Measurements from ENCODE around the gene DAO. TPM values are rescaled to one million over a fixed set of nuclear protein-coding genes. Genes with fewer than 3 reads are reported as not detected.
A peak's percentile ranks its signal among the peaks of the same experiment; 100 is the strongest.

Gene DAO
- polyA plus RNA-seq, 1 of the 3 experiments (the other 2 are of a cell fraction) = not detected

DNA sequence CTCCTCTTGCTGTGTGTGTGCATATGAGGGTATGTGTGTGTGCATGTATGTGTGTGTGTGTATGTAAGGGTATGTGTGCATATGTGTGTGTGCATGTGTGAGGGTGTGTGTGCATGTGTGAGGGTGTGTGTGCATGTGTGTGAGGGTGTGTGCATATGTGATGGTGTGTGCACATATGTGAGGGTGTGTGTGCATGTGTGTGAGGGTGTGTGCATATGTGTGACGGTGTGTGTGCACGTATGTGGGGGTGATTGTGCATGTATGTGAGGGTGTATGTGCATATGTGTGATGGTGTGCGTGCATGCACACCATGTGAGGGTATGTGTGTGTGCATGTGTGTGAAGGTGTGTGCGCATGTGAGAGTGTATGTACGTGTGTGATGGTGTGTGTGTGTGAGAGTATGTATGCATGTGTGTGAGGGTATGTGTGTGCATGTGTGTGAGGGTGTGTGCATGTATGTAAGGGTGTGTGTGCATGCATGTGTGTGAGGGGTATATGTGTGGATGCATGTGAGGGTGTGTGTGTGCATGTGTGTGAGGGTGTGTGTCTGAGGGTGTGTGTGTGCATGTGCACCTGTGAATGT lies 15.4 kb downstream of the DAO start:
- no peaks in the 10 kb centered on the region for H3K9me2 ChIP-seq
- no peaks in the 10 kb centered on the region for H4K20me1 ChIP-seq (ENCODE audit: insufficient read depth)
- no peak overlapping the region for H3K9ac ChIP-seq
- H3K4me1 ChIP-seq (ENCODE audit: control insufficient read depth in 1 of 2, insufficient read depth in 2 of 2, low read depth in 1 of 2, low read length in 1 of 2) = peaks cover 0 to 4% of the 10 kb centered on the region in 2 experiments; a peak in 1 of 4 replicates
- WGBS (ENCODE audit: low lambda C conversion rate) = 58% methylated on average over 5 of the region's 5 CpGs
- CTCF ChIA-PET = no interaction called here
- no peaks in the 10 kb centered on the region for H3K36me3 ChIP-seq (replicated peaks in 1 of 2; ENCODE audit: control insufficient read depth in 1 of 2, insufficient read depth in 2 of 2, low read length in 1 of 2)
- no peak overlapping the region for H3K4me2 ChIP-seq
- no peaks in the 10 kb centered on the region for H3F3A ChIP-seq (replicated peaks; ENCODE audit: insufficient read depth)
- POLR2A ChIA-PET = no interaction called here
- no peak overlapping the region for H3K27ac ChIP-seq (ENCODE audit: low read depth in 2 of 2, low read length in 1 of 2)
- TF ChIP-seq, protein P1, sequence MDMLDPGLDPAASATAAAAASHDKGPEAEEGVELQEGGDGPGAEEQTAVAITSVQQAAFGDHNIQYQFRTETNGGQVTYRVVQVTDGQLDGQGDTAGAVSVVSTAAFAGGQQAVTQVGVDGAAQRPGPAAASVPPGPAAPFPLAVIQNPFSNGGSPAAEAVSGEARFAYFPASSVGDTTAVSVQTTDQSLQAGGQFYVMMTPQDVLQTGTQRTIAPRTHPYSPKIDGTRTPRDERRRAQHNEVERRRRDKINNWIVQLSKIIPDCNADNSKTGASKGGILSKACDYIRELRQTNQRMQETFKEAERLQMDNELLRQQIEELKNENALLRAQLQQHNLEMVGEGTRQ (IDR thresholded peaks at IDR 0.05; ENCODE audit: borderline replicate concordance, low read depth, low read length) = no peak
- no peak for TF ChIP-seq NRF1 (IDR thresholded peaks at IDR 0.05; ENCODE audit: low read depth, low read length)
- no peak for TF ChIP-seq FOXJ3 (CRISPR knock-in tag; IDR thresholded peaks at IDR 0.05)
- TF ChIP-seq YY1 (IDR thresholded peaks at IDR 0.05; ENCODE audit: low read depth) = no peak
- TF ChIP-seq, protein P2, sequence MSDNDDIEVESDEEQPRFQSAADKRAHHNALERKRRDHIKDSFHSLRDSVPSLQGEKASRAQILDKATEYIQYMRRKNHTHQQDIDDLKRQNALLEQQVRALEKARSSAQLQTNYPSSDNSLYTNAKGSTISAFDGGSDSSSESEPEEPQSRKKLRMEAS (IDR thresholded peaks at IDR 0.05; ENCODE audit: low read depth) = no peak
- TF ChIP-seq EZH2phosphoT487 (IDR thresholded peaks at IDR 0.05; ENCODE audit: borderline replicate concordance, low read depth) = no peak
- TF ChIP-seq, protein P3, sequence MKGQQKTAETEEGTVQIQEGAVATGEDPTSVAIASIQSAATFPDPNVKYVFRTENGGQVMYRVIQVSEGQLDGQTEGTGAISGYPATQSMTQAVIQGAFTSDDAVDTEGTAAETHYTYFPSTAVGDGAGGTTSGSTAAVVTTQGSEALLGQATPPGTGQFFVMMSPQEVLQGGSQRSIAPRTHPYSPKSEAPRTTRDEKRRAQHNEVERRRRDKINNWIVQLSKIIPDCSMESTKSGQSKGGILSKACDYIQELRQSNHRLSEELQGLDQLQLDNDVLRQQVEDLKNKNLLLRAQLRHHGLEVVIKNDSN (IDR thresholded peaks at IDR 0.05; ENCODE audit: borderline replicate concordance, low read depth) = no peak
- no peak for TF ChIP-seq FOXM1 (IDR thresholded peaks at IDR 0.05; ENCODE audit: low read depth)
- no peak for DNase-seq
- no peaks in the 10 kb centered on the region for H3K27me3 ChIP-seq (ENCODE audit: insufficient read depth)
- no peak overlapping the region for H2AFZ ChIP-seq (ENCODE audit: low read depth)
- no peaks in the 10 kb centered on the region for H3K79me2 ChIP-seq (ENCODE audit: insufficient read depth)
- no peak overlapping the region for H3K4me3 ChIP-seq (ENCODE audit: low read depth in 2 of 2, low read length in 1 of 2)
- no peaks in the 10 kb centered on the region for H3K9me3 ChIP-seq

DNA sequence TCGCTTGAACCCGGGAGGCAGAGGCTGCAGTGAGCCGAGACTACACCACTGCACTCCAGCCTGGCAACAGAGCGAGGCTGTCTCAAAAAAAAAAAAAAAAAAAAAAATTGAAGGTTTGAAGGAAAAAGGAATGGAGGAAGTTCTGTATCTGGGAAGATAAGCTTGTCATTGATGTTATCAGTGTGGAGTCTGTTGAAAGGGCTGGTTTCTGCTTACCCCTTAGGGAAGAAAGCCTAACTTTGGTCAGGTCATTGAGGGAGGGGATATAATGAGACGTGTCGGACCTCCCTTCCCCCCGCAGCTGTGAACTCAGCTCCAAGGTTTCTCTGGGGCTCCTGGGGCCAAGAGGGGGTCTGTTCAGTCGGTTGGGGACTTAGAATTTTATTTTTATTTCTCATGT lies 16.4 kb downstream of the DAO start:
- H3K9me2 ChIP-seq = no peaks in the 10 kb centered on the region
- no peak for DNase-seq
- H3K79me2 ChIP-seq (ENCODE audit: insufficient read depth) = no peaks in the 10 kb centered on the region
- POLR2A ChIA-PET = no interaction called here
- no peaks in the 10 kb centered on the region for H3K27me3 ChIP-seq (ENCODE audit: insufficient read depth)
- no peak overlapping the region for H3K4me2 ChIP-seq
- no peaks in the 10 kb centered on the region for H3F3A ChIP-seq (replicated peaks; ENCODE audit: insufficient read depth)
- H3K4me3 ChIP-seq (ENCODE audit: low read depth in 2 of 2, low read length in 1 of 2) = no peak overlapping the region
- H3K9ac ChIP-seq = no peak overlapping the region
- CTCF ChIA-PET = interaction anchor here (1.2 kb wide), 1 partner anchor 232 kb away, joined by 5 read pairs; no protein-coding TSS in a partner anchor
- TF ChIP-seq, protein P3 (IDR thresholded peaks at IDR 0.05; ENCODE audit: borderline replicate concordance, low read depth) = no peak
- peak; percentile 55 for TF ChIP-seq GATA2 (CRISPR knock-in tag; IDR thresholded peaks at IDR 0.05)
- no peak for TF ChIP-seq RCOR1 (IDR thresholded peaks at IDR 0.05; ENCODE audit: low read length)
- no peak for TF ChIP-seq FOSL2 (IDR thresholded peaks at IDR 0.05; ENCODE audit: borderline replicate concordance, low read depth)
- TF ChIP-seq, protein P2 (IDR thresholded peaks at IDR 0.05; ENCODE audit: low read depth) = no peak
- H3K27ac ChIP-seq (ENCODE audit: low read depth in 2 of 2, low read length in 1 of 2) = no peak overlapping the region
- WGBS (ENCODE audit: low lambda C conversion rate) = 8% methylated on average over 8 of the region's 8 CpGs
- H4K20me1 ChIP-seq (ENCODE audit: insufficient read depth) = no peaks in the 10 kb centered on the region
- no peaks in the 10 kb centered on the region for H3K36me3 ChIP-seq (replicated peaks in 1 of 2; ENCODE audit: control insufficient read depth in 1 of 2, insufficient read depth in 2 of 2, low read length in 1 of 2)
- H3K9me3 ChIP-seq = no peaks in the 10 kb centered on the region
- H2AFZ ChIP-seq (ENCODE audit: low read depth) = no peak overlapping the region
- H3K4me1 ChIP-seq (ENCODE audit: control insufficient read depth in 1 of 2, insufficient read depth in 2 of 2, low read depth in 1 of 2, low read length in 1 of 2) = peaks cover 0 to 4% of the 10 kb centered on the region in 2 experiments; a peak in 1 of 4 replicates
